ENCODE results near the gene CDIP1. TPM values are rescaled to one million over a fixed set of nuclear protein-coding genes. Genes with fewer than 3 reads are reported as not detected.

CDIP1 gene
- total RNA-seq = 10 to 100 TPM; 38.0 to 59.5 (median 47.0) TPM
- polyA plus RNA-seq = 10 to 100 TPM; 28.2 to 37.5 TPM
- long read RNA-seq, donor 1, transcript CDIP1-209 (6 exons, 2,062 nt) = major isoform, 6 of 56 reads
- long read RNA-seq, donor 1, partial matches to known transcripts = 12 of 56 reads
- long read RNA-seq, donor 1, other reads (novel, unspliced or antisense) = 32 of 56 reads
- long read RNA-seq, donor 2, transcript CDIP1-209 (6 exons, 2,062 nt) = major isoform, 8 of 54 reads
- long read RNA-seq, donor 2, transcript CDIP1-205 (6 exons, 2,774 nt) = major isoform, 8 of 54 reads
- long read RNA-seq, donor 2, partial matches to known transcripts = 7 of 54 reads
- long read RNA-seq, donor 2, other reads (novel, unspliced or antisense) = 30 of 54 reads
- long read RNA-seq, donor 3, transcript CDIP1-201 (5 exons, 3,009 nt) = minor isoform, 5 of 75 reads
- long read RNA-seq, donor 3, transcript CDIP1-205 (6 exons, 2,774 nt) = minor isoform, 7 of 75 reads
- long read RNA-seq, donor 3, transcript CDIP1-209 (6 exons, 2,062 nt) = major isoform, 23 of 75 reads
- long read RNA-seq, donor 3, partial matches to known transcripts = 25 of 75 reads
- long read RNA-seq, donor 3, other reads (novel, unspliced or antisense) = 15 of 75 reads

- intact Hi-C loops (cut with DNase I) = loop anchor here in 1 of 10 donors (1.0 to 5.0 kb wide), 2 partner anchors 11 to 61 kb away; partner anchors contain the start of gene HMOX2
- DNase-seq (peak; percentile 97), ATAC-seq (peak; percentile 94 to 97 (median 96))
- H3K9me3 ChIP-seq = peaks cover 0 to 18% (median 6%) of the 10 kb centered on the region in 11 donors
- H3K4me1 ChIP-seq = peaks cover 0 to 39% (median 24%) of the 10 kb centered on the region in 9 donors
- H3K36me3 ChIP-seq = no peaks in the 10 kb centered on the region
- no peaks in the 10 kb centered on the region for H3K27me3 ChIP-seq
- TF ChIP-seq CTCF (IDR thresholded peaks at IDR 0.05) = peak in 4 of 9 donors; percentile 18 to 36 (median 26)
- peak within 1 kb of the TSS; percentile 72 to 98 (median 82) for H3K4me3 ChIP-seq
- WGBS, 2 donors = 4 to 5% methylated on average over 59 to 67 of the region's 67 CpGs
- peak within 1 kb of the TSS; percentile 42 to 97 (median 92) for H3K27ac ChIP-seq
Observed at GRCh38 chr16:4538350-4539235, at the start of gene CDIP1. CDIP1 (minus strand) TSS chr16:4538773; CDS start chr16:4514130, 24,643 bp downstream.

GRCh38 chr16:4586291-4586690, 47.7 kb upstream of the CDIP1 start:
- ATAC-seq (peak in 1 of 8 donors; percentile 62), DNase-seq (no peak)
- Histone ChIP-seq H3K27me3 (no peaks in the 10 kb centered on the region), H3K9me3 (peaks cover 0 to 12% (median 4%) of the 10 kb centered on the region in 11 donors), H3K36me3 (no peaks in the 10 kb centered on the region), H3K27ac (no peak overlapping the region), H3K4me3 (no peak overlapping the region), H3K4me1 (no peaks in the 10 kb centered on the region)
- TF ChIP-seq CTCF (IDR thresholded peaks at IDR 0.05) = no peak
- 36 to 46% methylated on average over 7 of the region's 7 CpGs for WGBS, 2 donors
- intact Hi-C loops (cut with DNase I) = loop anchor here in 4 of 10 donors (5.0 to 10.0 kb wide), 3 partner anchors 69 to 79 kb away; no protein-coding TSS in a partner anchor

- Histone ChIP-seq H3K4me1 (no peaks in the 10 kb centered on the region), H3K27ac (no peak overlapping the region), H3K36me3 (no peaks in the 10 kb centered on the region), H3K4me3 (no peak overlapping the region), H3K27me3 (no peaks in the 10 kb centered on the region), H3K9me3 (peaks cover 0 to 12% (median 4%) of the 10 kb centered on the region in 11 donors)
- DNase-seq (no peak), ATAC-seq (no peak)
- intact Hi-C loops (cut with DNase I) = loop anchor here in 2 of 10 donors (10.0 kb wide), 1 partner anchor 69 kb away; no protein-coding TSS in a partner anchor
- 82 to 94% methylated on average over 4 of the region's 4 CpGs for WGBS, 2 donors
- no peak for TF ChIP-seq CTCF (IDR thresholded peaks at IDR 0.05)
Observed at GRCh38 chr16:4583906-4584305, 45.3 kb upstream of the CDIP1 start.

Data from heart right ventricle (tissue), 16 donors.